Mesendoderm (in vitro differentiated cells): ENCODE measurements around the gene RETN.
"Not testable (repeated sequence)": the region's sequence is repeated elsewhere in the genome, so short reads cannot be mapped to it uniquely, and the experiment has no call there.

ENCODE experiments used
- DNase-seq: peaks from one replicate; pipeline ENCODE4 v3.0.0; 2013
- H2AK5ac ChIP-seq: 2 replicates; pipeline ENCODE4 v1.6.1; 2013; ENCODE audit warnings: low read length, inconsistent platforms
- H2BK120ac ChIP-seq: 2 replicates; pipeline ENCODE4 v1.6.1; 2013; ENCODE audit warnings: low read depth, mild to moderate bottlenecking, low read length, moderate library complexity, mixed read lengths
- H2BK15ac ChIP-seq: replicated peaks from 2 replicates; pipeline ENCODE4 v1.6.1; 2013; ENCODE audit warnings: low read depth, mild to moderate bottlenecking, moderate library complexity
- H2BK5ac ChIP-seq: 2 replicates; pipeline ENCODE4 v1.6.1; 2013; ENCODE audit warnings: low read length, inconsistent platforms
- H3K18ac ChIP-seq: 2 replicates; pipeline ENCODE4 v1.6.1; 2013; ENCODE audit warnings: mild to moderate bottlenecking, low read length, mixed read lengths
- H3K23ac ChIP-seq: one replicate; pipeline ENCODE4 v1.6.1; 2013; ENCODE audit warnings: low read length
- H3K27ac ChIP-seq: 2 replicates; pipeline ENCODE4 v1.5.1; 2013; ENCODE audit warnings: low read depth, mild to moderate bottlenecking, inconsistent platforms, low read length, moderate library complexity
- H3K27me3 ChIP-seq: 2 replicates; pipeline ENCODE4 v1.6.1; 2013; ENCODE audit warnings: low read length, control low read depth, mild to moderate bottlenecking, inconsistent platforms; ENCODE audit not compliant: insufficient read depth, poor library complexity
- H3K36me3 ChIP-seq: 2 replicates; pipeline ENCODE4 v1.6.1; 2013; ENCODE audit warnings: low read length, inconsistent platforms; ENCODE audit not compliant: control insufficient read depth, insufficient read depth
- H3K4ac ChIP-seq: one replicate; pipeline ENCODE4 v1.6.1; 2013; ENCODE audit warnings: low read depth, mild to moderate bottlenecking, low read length, moderate library complexity
- H3K4me1 ChIP-seq: 2 replicates; pipeline ENCODE4 v1.6.1; 2013; ENCODE audit warnings: low read depth, low read length, inconsistent platforms; ENCODE audit not compliant: control insufficient read depth
- H3K4me2 ChIP-seq: 2 replicates; pipeline ENCODE4 v1.6.1; 2013; ENCODE audit warnings: low read length
- H3K4me3 ChIP-seq: 2 replicates; pipeline ENCODE4 v1.5.1; 2013; ENCODE audit warnings: mild to moderate bottlenecking, low read length
- H3K56ac ChIP-seq: one replicate; pipeline ENCODE4 v1.6.1; 2013; ENCODE audit warnings: low read length
- H3K79me1 ChIP-seq: 2 replicates; pipeline ENCODE4 v1.6.1; 2013; ENCODE audit warnings: low read length, inconsistent platforms
- H3K79me2 ChIP-seq: 2 replicates; pipeline ENCODE4 v1.6.1; 2013; ENCODE audit warnings: mild to moderate bottlenecking, low read length; ENCODE audit not compliant: control insufficient read depth, insufficient read depth
- H3K9ac ChIP-seq: 2 replicates; pipeline ENCODE4 v1.6.1; 2013; ENCODE audit warnings: low read length, inconsistent platforms
- H4K5ac ChIP-seq: one replicate; pipeline ENCODE4 v1.6.1; 2013; ENCODE audit warnings: low read length
- H4K8ac ChIP-seq: one replicate; pipeline ENCODE4 v1.6.1; 2013; ENCODE audit warnings: low read depth, mild to moderate bottlenecking, control low read depth, low read length, moderate library complexity
- WGBS: extraction: QIAGEN DNeasy Blood & Tissue Kit; methylation state at CpG from one replicate; pipeline ENCODE4 v1.1.7; 2013; ENCODE audit warnings: low lambda C conversion rate, missing lambda C conversion rate; ENCODE audit not compliant: insufficient coverage; ENCODE audit errors: extremely low coverage; 5-methylcytosine and 5-hydroxymethylcytosine counted together

RETN gene

DNA sequence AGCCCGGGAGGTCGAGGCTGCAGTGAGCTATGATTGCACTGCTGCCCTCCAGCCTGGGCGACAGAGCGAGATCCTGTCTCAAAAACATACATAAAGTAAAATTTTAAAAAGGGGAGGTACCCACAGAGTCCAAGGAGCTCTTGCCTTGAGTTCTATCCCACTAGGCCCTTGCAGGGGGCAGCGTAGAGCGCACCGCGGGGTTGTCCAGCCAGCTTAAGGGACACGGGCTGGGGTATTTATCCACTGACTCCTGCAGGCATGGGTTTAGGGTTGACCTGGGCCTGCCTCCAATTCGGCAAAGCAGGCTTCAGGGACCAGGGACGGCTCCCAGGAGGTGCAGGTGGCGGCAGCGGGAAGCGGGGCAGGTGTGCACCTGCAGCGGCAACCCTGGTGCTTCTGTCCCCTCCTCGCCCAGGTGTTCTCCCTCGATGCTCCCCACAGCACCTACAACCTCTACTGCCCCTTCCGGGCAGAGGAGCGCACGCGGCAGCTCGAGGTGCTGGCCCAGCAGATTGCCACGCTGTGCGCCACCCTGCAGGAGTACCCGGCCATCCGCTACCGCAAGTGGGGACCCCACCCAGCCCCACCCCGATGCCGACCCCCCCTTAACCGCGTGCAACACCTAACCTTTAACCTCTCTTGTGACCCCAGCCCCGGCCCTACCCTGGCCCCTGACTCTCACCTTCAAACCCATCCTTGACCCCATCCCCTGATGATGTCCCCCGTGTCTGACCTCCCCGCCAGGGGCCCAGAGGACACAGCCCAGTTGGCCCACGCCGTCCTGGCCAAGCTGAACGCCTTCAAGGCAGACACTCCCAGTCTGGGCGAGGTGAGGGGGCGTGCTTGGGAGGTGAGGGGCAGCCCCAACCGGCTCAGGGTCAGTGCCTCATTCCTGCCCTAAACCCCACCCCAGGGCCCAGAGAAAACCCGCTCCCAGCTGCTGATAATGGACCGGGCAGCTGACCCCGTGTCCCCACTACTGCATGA lies 27.3 kb upstream of the RETN start:
- peak; percentile 33 for DNase-seq
- H3K4ac ChIP-seq, result no peak overlapping the region
- no peak overlapping the region for H4K8ac ChIP-seq
- H2BK15ac ChIP-seq, result no peak overlapping the region
- H3K36me3 ChIP-seq, result no peaks in the 10 kb centered on the region
- H3K18ac ChIP-seq, result no peak overlapping the region
- H3K4me1 ChIP-seq, result no peaks in the 10 kb centered on the region
- no peaks in the 10 kb centered on the region for H3K79me2 ChIP-seq
- H3K27ac ChIP-seq, result no peak overlapping the region
- no peaks in the 10 kb centered on the region for H3K27me3 ChIP-seq
- no CpG with 5 or more reads among the region's 43 CpGs for WGBS
- H3K4me2 ChIP-seq, result no peak overlapping the region
- no peak overlapping the region for H2BK120ac ChIP-seq
- H4K5ac ChIP-seq, result no peak overlapping the region
- H3K23ac ChIP-seq, result no peak overlapping the region
- peaks cover 2% of the 10 kb centered on the region for H3K79me1 ChIP-seq
- no peak overlapping the region for H3K9ac ChIP-seq
- no peak overlapping the region for H2AK5ac ChIP-seq
- no peak overlapping the region for H3K56ac ChIP-seq
- no peak overlapping the region for H2BK5ac ChIP-seq
- no peak overlapping the region for H3K4me3 ChIP-seq

DNA sequence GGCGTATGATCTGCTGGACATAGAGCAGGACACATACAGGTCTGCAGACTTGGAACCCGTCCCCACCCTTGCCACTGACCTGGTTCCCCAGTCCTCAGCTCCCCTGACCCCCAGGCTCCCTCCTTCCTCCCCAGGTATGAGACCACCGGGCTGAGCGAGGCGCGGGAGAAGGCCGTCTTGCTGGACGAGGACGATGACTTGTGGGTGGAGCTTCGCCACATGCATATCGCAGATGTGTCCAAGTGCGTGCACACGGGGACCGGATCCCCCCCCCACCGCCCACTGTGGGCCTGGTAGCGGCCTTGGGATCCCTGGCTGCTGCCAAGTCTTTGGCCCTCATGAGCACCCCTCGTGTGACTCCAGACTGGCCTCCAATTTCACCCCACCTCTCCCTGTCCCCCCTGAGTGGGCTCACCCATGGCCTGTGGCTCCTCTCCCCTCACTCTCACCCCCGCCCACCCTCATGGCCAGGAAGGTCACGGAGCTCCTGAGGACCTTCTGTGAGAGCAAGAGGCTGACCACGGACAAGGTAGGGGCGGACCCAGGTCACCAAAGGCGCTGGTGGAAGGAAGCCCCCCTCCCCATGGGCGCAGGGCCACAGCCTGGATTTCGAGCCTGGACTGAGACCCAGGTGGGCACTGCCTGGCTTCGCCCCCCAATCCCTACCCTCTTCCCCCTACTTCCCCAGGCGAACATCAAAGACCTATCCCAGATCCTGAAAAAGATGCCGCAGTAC lies 26.4 kb upstream of the RETN start:
- Histone ChIP-seq H3K4me2 (no peak overlapping the region), H3K4me1 (no peaks in the 10 kb centered on the region), H4K5ac (no peak overlapping the region), H3K27me3 (no peaks in the 10 kb centered on the region), H3K18ac (no peak overlapping the region), H2BK5ac (no peak overlapping the region), H3K36me3 (no peaks in the 10 kb centered on the region), H3K4me3 (no peak overlapping the region), H2BK15ac (no peak overlapping the region), H3K4ac (no peak overlapping the region), H3K9ac (no peak overlapping the region), H4K8ac (no peak overlapping the region), H3K56ac (no peak overlapping the region), H2BK120ac (no peak overlapping the region), H3K23ac (no peak overlapping the region), H3K79me2 (no peaks in the 10 kb centered on the region), H3K27ac (no peak overlapping the region), H3K79me1 (peaks cover 2% of the 10 kb centered on the region), H2AK5ac (no peak overlapping the region)
- WGBS, result no CpG with 5 or more reads among the region's 27 CpGs
- no peak for DNase-seq

DNA sequence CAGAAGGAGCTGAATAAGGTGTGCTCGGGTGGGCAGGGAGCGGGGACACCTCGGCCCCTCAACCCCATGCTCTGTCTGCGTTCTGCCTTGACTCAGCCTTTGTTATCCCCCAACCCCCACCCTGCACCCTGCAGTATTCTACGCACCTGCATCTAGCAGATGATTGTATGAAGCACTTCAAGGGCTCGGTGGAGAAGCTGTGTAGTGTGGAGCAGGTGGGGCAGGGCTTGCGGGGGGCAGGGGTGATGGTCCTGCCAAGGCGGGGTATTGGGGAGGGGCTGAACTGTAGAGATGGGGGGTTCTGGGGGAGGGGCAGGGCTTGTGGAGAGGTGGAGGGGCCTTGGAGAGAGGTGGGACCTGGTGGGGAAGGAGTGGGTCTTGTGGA lies 25.8 kb upstream of the RETN start:
- no peaks in the 10 kb centered on the region for H3K4me1 ChIP-seq
- H3K27ac ChIP-seq, result no peak overlapping the region
- no peak overlapping the region for H4K8ac ChIP-seq
- no peak overlapping the region for H2AK5ac ChIP-seq
- no peak overlapping the region for H3K56ac ChIP-seq
- H2BK120ac ChIP-seq, result no peak overlapping the region
- DNase-seq, result no peak
- no peak overlapping the region for H2BK5ac ChIP-seq
- no peak overlapping the region for H3K4me3 ChIP-seq
- peaks cover 2% of the 10 kb centered on the region for H3K79me1 ChIP-seq
- H3K18ac ChIP-seq, result no peak overlapping the region
- no peak overlapping the region for H2BK15ac ChIP-seq
- H4K5ac ChIP-seq, result no peak overlapping the region
- H3K4ac ChIP-seq, result no peak overlapping the region
- H3K4me2 ChIP-seq, result no peak overlapping the region
- no peaks in the 10 kb centered on the region for H3K79me2 ChIP-seq
- no peaks in the 10 kb centered on the region for H3K27me3 ChIP-seq
- H3K9ac ChIP-seq, result no peak overlapping the region
- H3K23ac ChIP-seq, result no peak overlapping the region
- no CpG with 5 or more reads among the region's 8 CpGs for WGBS
- H3K36me3 ChIP-seq, result no peaks in the 10 kb centered on the region

DNA sequence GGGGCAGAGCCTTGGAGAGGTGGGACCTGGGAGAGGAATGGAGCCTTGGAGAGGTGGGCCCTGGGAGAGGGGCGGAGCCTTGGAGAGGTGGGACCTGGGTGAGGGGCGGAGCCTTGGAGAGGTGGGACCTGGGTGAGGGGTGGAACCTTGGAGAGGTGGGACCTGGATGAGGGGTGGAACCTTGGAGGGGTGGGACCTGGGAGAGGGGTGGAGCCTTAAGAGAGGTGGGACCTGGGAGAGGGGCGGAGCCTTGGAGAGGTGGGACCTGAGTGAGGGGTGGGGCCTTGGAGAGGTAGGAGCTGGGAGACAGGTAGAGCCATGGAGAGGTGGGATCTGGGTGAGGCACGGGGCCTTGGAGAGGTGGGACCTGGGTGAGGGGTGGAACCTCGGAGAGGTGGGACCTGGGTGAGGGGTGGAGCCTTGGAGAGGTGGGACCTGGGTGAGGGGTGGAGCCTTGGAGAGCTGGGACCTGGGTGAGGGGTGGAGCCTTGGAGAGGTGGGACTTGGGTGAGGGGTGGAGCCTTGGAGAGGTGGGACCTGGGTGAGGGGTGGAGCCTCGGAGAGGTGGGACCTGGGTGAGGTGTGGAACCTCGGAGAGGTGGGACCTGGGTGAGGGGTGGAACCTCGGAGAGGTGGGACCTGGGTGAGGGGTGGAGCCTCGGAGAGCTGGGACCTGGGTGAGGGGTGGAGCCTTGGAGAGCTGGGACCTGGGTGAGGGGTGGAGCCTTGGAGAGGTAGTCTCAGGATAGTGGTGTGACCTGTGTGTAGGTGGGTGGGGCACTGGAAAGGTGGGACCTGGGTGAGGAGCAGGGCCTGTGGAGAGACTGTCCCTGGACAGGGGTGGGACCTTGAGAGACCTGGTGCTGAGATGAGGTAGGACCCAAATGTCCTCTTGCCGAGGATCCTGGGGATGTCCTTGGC lies 25.0 kb upstream of the RETN start:
- not testable (repeated sequence) for H3K79me2 ChIP-seq, H2BK15ac ChIP-seq, H4K8ac ChIP-seq, H3K9ac ChIP-seq, H3K27ac ChIP-seq, H2AK5ac ChIP-seq, H2BK5ac ChIP-seq, H3K56ac ChIP-seq, H3K4ac ChIP-seq, H3K27me3 ChIP-seq, H3K23ac ChIP-seq, H3K4me1 ChIP-seq, H3K4me2 ChIP-seq, H3K4me3 ChIP-seq, H3K18ac ChIP-seq, H4K5ac ChIP-seq, H3K79me1 ChIP-seq, H3K36me3 ChIP-seq, H2BK120ac ChIP-seq
- no CpG with 5 or more reads among the region's 10 CpGs for WGBS
- peak; percentile 79 for DNase-seq

DNA sequence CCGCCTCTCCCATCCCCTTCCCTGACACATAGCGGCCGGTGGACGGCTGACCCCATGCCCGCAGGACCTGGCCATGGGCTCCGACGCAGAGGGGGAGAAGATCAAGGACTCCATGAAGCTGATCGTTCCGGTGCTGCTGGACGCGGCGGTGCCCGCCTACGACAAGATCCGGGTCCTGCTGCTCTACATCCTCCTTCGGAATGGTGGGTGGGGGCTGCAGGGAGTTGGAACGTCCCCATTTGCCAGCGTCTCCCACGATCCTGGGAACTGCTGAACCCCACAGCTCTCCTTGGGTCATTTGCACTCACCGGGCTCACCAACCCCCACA lies 24.3 kb upstream of the RETN start:
- Histone ChIP-seq H3K79me1 (peaks cover 2% of the 10 kb centered on the region), H2BK120ac (no peak overlapping the region), H3K4me2 (no peak overlapping the region), H3K4me3 (no peak overlapping the region), H2BK5ac (no peak overlapping the region), H3K9ac (no peak overlapping the region), H3K27ac (no peak overlapping the region), H3K79me2 (no peaks in the 10 kb centered on the region), H3K18ac (no peak overlapping the region), H3K4me1 (no peaks in the 10 kb centered on the region), H3K27me3 (no peaks in the 10 kb centered on the region), H3K4ac (no peak overlapping the region), H3K56ac (no peak overlapping the region), H2BK15ac (no peak overlapping the region), H2AK5ac (no peak overlapping the region), H3K36me3 (no peaks in the 10 kb centered on the region), H4K8ac (no peak overlapping the region), H3K23ac (no peak overlapping the region), H4K5ac (no peak overlapping the region)
- WGBS, result no CpG with 5 or more reads among the region's 20 CpGs
- DNase-seq, result no peak
